Activated CD8-positive, alpha-beta memory T cell treated with anti-CD3 and anti-CD28 coated beads for 24 hours (primary cell): ENCODE results near the gene COL4A3.

Experiments
- DNase-seq: peaks from one replicate; pipeline ENCODE4 v3.0.0-alpha.2; 2020

Gene COL4A3

DNA sequence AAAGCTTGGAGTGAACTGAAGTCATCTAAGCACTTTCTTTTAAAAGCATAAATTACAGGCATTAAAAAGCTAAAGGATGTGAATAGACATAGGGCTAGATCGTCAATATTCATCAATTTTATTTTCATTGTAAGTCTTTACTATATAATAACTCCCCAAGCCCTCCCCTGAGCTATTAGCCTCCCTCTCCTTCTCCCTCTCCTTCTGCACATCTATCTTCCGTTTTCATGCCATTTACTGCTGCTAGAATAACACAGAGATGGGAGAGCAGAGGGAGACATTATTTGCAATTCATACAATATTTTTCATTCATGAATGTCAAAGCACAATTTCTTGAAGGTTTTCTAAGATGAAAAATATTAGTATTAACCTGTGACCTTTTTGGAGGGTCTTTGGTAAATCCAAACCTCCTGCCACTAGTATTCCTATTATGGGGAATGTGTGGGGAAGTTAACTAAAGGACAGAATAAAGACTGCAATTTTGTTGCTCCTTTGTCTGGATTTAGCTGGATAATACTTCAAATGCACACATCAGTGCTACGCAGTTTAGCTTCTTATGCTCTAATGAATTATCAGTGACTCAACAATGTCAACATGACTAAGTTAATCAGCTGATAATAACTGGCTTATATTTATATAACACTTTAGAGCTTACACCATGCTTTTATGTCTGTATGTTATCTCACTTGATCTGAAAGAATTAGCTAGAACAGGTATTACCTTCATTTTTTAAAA lies 132.4 kb downstream of the COL4A3 start:
- DNase-seq = no peak

GRCh38 chr2:227301523-227301922 lies 137.1 kb downstream of the COL4A3 start:
- DNase-seq = no peak

GRCh38 chr2:227308784-227309183 lies 144.4 kb downstream of the COL4A3 start:
- DNase-seq = no peak

DNA sequence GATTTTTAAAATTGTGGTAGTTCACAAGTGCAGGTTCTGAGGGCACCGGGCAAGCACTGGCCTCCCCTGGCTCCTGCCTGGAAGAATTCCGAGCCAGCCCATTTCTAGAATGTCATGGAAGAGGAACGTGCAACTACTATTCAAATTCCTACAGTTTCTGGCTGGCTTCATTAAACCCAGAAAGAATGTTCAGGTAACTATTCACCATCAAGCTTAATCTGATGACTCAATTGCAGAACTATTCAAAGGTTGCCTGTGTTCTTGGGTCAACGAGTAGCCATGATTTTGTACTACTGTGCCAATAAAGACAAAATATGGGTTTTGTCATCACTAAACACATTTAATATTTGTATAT lies 146.3 kb downstream of the COL4A3 start:
- DNase-seq = no peak

DNA sequence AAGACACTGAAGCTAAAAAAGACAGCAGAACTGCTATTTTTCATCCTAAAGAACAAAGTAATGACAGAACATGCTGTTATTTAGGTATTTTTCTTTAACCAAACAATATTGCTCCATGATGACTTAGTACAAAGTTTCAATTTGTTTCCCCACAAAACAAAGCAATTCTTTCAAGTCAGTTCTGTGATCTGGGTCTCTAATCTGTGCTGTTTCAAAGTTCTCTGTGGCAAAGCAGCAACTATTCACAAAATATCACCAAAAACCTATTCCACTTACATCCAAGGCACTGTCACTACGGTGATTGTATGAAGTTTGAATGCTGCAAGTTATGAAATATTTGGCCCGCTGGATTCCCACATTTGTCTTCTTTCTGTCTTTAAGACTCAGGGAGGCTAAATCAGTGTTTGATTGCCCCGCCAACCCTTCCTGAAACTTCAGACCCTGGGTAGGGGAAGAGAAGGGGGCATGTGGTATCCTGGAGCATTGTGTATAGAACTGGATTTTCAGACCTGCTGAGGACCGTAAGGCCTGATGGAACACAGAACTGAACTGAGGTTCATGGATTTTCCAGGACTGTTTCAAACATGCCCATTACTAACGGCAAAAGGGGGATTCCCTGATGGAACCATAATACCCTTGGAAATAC lies 147.6 kb downstream of the COL4A3 start:
- DNase-seq = no peak

GRCh38 chr2:227312579-227312978 lies 148.2 kb downstream of the COL4A3 start:
- no peak for DNase-seq

DNA sequence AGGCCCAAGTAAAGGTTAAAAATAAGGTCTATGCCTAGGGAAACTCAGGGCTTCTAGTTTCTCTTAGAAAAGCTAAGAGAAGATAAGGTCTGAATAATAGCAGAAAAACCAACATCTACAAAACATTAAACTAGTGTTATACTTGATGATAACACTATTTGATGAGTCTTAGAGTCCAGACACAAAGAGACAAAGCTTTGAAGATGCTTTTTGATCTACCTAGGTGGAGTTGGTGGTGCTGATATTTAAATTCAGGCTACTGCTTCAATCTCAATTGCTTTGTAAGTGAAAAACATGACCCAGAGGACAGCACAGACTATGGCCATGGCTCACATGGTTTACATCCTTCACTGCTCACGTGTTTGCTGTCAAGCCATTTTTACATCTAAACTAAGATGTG lies 148.9 kb downstream of the COL4A3 start:
- DNase-seq = no peak

DNA sequence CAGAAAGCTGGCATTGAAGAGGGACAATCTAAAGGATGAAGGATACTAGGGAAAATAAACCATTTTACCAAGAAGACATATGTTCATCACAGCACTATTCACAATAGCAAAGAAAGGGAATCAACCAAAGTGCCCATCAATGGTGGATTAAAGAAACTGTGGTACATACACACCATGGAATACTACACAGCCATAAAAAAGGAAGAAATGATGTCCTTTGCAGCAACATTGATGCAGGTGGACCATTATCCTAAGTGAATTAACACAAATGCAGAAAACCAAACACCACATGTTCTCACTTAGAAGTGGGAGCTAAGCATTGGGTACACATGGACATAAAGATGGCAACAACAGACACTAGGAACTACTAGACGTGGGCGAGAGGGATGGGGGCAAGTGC lies 153.4 kb downstream of the COL4A3 start:
- DNase-seq = no peak

- DNase-seq = no peak
Measured at GRCh38 chr2:227320305-227321094, 156.1 kb downstream of the COL4A3 start.

GRCh38 chr2:227322530-227323205 lies 158.2 kb downstream of the COL4A3 start:
- DNase-seq = no peak

DNA sequence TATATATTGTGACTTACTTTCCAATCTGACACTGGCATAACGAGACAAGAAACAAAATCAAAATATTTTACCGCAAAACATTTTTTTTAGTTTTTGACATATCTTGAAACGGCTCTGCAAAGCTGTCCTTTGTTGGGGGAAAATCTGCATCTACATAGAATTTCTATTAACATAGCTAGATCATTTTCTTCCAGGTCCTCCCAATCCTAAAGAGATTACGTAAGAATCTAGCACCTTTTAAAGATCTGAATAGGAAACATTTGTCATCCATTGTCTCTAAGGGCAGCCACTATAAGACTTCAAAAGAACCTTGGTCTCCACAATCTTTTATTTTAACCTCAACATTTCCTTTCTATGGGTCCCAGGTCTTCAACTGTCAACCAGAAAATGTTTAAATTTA lies 159.4 kb downstream of the COL4A3 start:
- no peak for DNase-seq

DNA sequence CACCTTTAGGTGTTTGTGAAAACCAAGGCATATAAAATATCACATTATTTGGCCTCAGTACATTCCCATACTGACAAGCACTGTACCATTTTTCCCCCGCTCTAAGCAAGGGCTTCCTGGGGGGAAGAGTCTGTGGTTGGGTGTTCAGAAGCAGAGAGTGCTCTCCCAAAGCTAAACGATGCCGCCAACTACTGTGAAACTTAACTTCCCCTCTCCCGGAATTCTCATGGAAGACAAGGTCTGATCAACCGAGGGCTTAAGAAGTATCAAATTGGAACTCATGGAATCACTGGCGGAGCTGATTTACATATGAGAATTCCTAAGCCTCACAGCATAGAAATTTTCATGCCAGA lies 160.2 kb downstream of the COL4A3 start:
- peak; percentile 62 for DNase-seq

- DNase-seq = peak; percentile 94
Measured at GRCh38 chr2:227324995-227325838, 160.8 kb downstream of the COL4A3 start, which contains the start of gene MFF. TSS of gene MFF (plus strand) at chr2:227325251. CDS start at chr2:227330666, 5,415 bp downstream.

DNA sequence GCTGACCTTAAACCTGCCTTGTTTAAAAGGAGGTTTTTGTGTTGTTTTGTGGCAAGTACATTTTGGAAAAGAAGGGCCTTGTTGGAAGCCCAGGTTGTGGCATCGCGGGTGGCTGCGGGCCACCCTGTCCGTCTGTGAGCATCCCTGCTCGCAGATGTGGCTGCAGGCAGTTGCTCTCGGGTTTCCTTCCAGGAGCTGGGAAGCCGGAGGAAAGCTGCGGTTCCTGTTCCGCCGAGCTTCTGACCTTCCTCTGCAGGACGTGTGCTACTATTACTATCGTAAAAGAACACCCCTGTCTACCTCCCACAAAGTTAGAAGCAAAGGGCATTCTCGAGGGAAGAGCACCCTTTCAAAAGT lies 161.4 kb downstream of the COL4A3 start:
- DNase-seq = no peak

- no peak for DNase-seq
Measured at GRCh38 chr2:227326783-227327182, 162.4 kb downstream of the COL4A3 start.

- no peak for DNase-seq
Measured at GRCh38 chr2:227335713-227336112, 171.3 kb downstream of the COL4A3 start.

GRCh38 chr2:227337442-227337841 lies 173.0 kb downstream of the COL4A3 start:
- no peak for DNase-seq

DNA sequence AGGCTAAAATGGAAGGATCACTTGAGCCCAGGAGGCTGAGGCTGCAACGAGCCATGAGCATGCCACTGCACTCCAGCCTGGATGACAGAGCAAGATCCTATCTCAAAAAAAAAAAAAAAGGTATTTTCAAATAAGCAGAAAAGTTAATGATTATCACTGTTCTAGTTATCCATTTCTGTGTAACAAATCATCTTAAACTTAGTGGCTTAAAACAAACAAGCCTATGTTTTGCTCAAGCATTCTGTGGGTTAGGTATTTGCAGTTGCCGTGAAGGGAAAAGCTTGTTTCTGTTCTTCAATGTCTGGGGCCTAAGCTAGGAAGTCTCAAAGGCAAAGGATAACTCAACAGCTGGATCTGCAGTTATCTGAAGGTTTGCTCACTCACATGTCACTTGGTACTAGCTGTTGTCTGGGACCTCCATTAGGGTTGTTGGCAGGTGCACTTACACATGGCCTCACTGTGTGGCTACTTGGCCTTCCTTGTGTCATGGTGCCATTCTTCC lies 174.7 kb downstream of the COL4A3 start:
- no peak for DNase-seq

DNA sequence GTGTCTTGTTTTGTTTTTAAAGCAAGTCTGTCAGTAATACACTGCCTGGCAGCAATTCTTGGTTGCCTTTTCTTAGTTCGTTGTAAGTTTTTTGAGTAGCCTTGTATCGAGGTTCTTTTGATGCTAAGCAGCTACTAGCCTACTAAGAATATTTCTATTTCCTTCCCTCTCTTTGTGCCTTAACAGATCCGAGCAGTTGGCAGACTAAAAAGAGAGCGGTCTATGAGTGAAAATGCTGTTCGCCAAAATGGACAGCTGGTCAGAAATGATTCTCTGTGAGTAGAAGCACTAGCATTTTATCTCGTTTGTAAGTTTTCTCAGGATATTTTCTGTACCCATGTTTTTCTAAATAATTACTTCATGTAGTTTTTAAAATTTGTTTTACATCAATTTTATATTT lies 175.7 kb downstream of the COL4A3 start:
- no peak for DNase-seq

DNA sequence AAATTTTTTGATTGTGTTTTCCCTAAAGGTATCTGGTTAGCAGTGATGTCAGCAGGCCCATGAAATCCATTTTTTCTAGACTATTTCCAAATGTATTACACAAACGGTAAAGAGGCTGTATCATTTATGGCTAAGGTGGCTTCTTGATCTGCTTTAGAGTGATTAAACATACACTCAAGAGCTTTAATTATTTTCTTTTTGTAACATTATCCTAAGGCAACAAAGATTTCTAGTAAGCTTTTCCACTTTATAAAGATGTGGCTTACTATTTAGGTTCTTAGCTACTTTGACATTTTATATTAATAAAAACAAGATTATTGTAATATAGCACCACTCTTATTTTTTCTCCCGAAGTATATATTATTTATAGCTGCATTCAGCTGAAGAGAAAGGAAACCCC lies 177.1 kb downstream of the COL4A3 start:
- no peak for DNase-seq

DNA sequence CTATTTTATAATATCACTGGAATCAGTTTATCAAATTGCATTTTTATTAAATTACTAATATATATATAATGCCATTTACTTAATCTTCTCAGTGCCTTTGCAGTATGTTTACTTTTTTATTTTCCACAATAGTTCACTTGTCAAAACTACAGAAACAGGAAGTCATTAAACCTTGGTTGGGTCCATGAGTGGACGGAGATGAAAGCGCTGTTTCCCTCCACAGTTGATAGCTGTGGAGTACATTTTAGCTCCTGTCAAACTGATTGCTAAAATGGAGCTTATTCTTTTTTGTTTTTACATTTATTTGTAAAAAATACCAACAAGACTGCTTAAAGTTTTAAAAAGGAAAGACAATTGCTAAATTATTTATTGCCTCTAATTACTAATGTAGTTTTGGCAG lies 179.8 kb downstream of the COL4A3 start:
- no peak for DNase-seq

DNA sequence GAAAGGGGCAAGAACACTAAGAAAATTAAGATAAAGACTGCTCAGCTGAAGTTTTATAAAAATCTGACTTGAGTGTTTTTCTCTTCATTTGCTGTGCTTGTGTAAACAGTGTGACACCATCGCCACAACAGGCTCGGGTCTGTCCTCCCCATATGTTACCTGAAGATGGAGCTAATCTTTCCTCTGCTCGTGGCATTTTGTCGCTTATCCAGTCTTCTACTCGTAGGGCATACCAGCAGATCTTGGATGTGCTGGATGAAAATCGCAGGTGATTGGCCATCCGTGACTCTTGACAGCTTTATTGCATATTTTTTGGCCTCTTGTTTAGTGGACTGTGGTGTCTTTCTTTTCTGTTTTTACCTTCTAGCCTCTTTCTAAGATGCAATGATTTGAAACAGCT lies 182.7 kb downstream of the COL4A3 start:
- DNase-seq = no peak
